Activated naive CD8-positive, alpha-beta T cell treated with anti-CD3 and anti-CD28 coated beads, Interleukin-2, amount 10 ng/mL, durations not matched to agents 7 days and 5 days (primary cell): Measurements from ENCODE around the gene LRRC17. TPM values are rescaled to one million over a fixed set of nuclear protein-coding genes. Genes with fewer than 3 reads are reported as not detected.
A peak's percentile ranks its signal among the peaks of the same experiment; 100 is the strongest.

Experiments
- ATAC-seq: fragments of 150-1000 bp; cut with Tn5 transposase; one replicate; pipeline ENCODE4 v1.10.0; 2021; ENCODE audit warnings: low read depth, moderate library complexity
- POLR2A ChIA-PET: fragments of 350-600 bp; sonication (Branson Sonifier 250); formaldehyde crosslinking; loops from one replicate; lab custom pipeline; 2021; ENCODE audit warnings: antibody characterized with exemption; lab: Charles Lee
- DNase-seq: peaks from one replicate; pipeline ENCODE4 v3.0.0; 2021
- H3K27ac Mint-ChIP-seq: one replicate; pipeline ENCODE4 v1.8.0; 2022; ENCODE audit warnings: mild to moderate bottlenecking, mixed read lengths
- H3K27me3 Mint-ChIP-seq: one replicate; pipeline ENCODE4 v1.8.0; 2022; ENCODE audit warnings: mild to moderate bottlenecking, moderate library complexity, mixed read lengths
- H3K36me3 Mint-ChIP-seq: one replicate; pipeline ENCODE4 v1.8.0; 2021; ENCODE audit warnings: mild to moderate bottlenecking, mixed read lengths
- H3K4me1 Mint-ChIP-seq: one replicate; pipeline ENCODE4 v1.8.0; 2021; ENCODE audit warnings: mixed read lengths
- H3K4me3 Mint-ChIP-seq: one replicate; pipeline ENCODE4 v1.8.0; 2022; ENCODE audit warnings: mild to moderate bottlenecking, moderate library complexity, mixed read lengths
- H3K9me3 Mint-ChIP-seq: one replicate; pipeline ENCODE4 v1.8.0; 2021; ENCODE audit warnings: mixed read lengths
- total RNA-seq, 2 experiments: library from RNA; stranded (reverse); gene quantifications; one replicate each; pipeline ENCODE4 v1.2.3, GENCODE V29; 2021

Gene LRRC17
- total RNA-seq: not detected

- ATAC-seq (no peak), DNase-seq (no peak)
- Mint-ChIP-seq H3K9me3 (peaks cover 2% of the 10 kb centered on the region), H3K27me3 (no peaks in the 10 kb centered on the region), H3K27ac (no peak within 1 kb of the TSS), H3K4me1 (peaks cover 5% of the 10 kb centered on the region), H3K36me3 (no peaks in the 10 kb centered on the region), H3K4me3 (peak within 1 kb of the TSS; percentile 25)
- POLR2A ChIA-PET: no interaction called here
Measured at GRCh38 chr7:102912742-102913141, at the start of gene LRRC17. TSS of gene LRRC17 (plus strand) at chr7:102913000. CDS start at chr7:102933914, 20,914 bp downstream.

- Mint-ChIP-seq H3K27ac (no peak overlapping the region), H3K4me1 (no peaks in the 10 kb centered on the region), H3K9me3 (no peaks in the 10 kb centered on the region), H3K27me3 (peaks cover 5% of the 10 kb centered on the region), H3K4me3 (no peak overlapping the region), H3K36me3 (no peaks in the 10 kb centered on the region)
- no peak for DNase-seq
- ATAC-seq: no peak
- POLR2A ChIA-PET: no interaction called here
Measured at GRCh38 chr7:102864958-102865357, 47.8 kb upstream of the LRRC17 start.

- DNase-seq (no peak), ATAC-seq (no peak)
- Mint-ChIP-seq H3K27me3 (peaks cover 5% of the 10 kb centered on the region), H3K4me1 (no peaks in the 10 kb centered on the region), H3K9me3 (no peaks in the 10 kb centered on the region), H3K27ac (no peak overlapping the region), H3K36me3 (peaks cover 1% of the 10 kb centered on the region), H3K4me3 (no peak overlapping the region)
- POLR2A ChIA-PET: no interaction called here
Measured at GRCh38 chr7:102866535-102867215, 46.1 kb upstream of the LRRC17 start.

GRCh38 chr7:102869195-102869594, 43.6 kb upstream of the LRRC17 start:
- Mint-ChIP-seq H3K27me3 (no peaks in the 10 kb centered on the region), H3K27ac (no peak overlapping the region), H3K36me3 (peaks cover 1% of the 10 kb centered on the region), H3K4me3 (no peak overlapping the region), H3K4me1 (peaks cover 7% of the 10 kb centered on the region), H3K9me3 (no peaks in the 10 kb centered on the region)
- DNase-seq (no peak), ATAC-seq (no peak)
- POLR2A ChIA-PET: no interaction called here

- POLR2A ChIA-PET: no interaction called here
- H3K4me3 Mint-ChIP-seq: no peak overlapping the region
- H3K36me3 Mint-ChIP-seq: peaks cover 1% of the 10 kb centered on the region
- H3K27ac Mint-ChIP-seq: no peak overlapping the region
- no peak for DNase-seq
- H3K27me3 Mint-ChIP-seq: no peaks in the 10 kb centered on the region
- ATAC-seq: no peak
- H3K9me3 Mint-ChIP-seq: no peaks in the 10 kb centered on the region
- peaks cover 15% of the 10 kb centered on the region for H3K4me1 Mint-ChIP-seq
Measured at GRCh38 chr7:102872460-102872859, 40.3 kb upstream of the LRRC17 start.

- peaks cover 15% of the 10 kb centered on the region for H3K4me1 Mint-ChIP-seq
- no peak overlapping the region for H3K27ac Mint-ChIP-seq
- H3K9me3 Mint-ChIP-seq: no peaks in the 10 kb centered on the region
- H3K4me3 Mint-ChIP-seq: no peak overlapping the region
- no peaks in the 10 kb centered on the region for H3K27me3 Mint-ChIP-seq
- DNase-seq (no peak), ATAC-seq (no peak)
- peaks cover 1% of the 10 kb centered on the region for H3K36me3 Mint-ChIP-seq
- POLR2A ChIA-PET: interaction anchor here (0.8 kb wide), 1 partner anchor 202 kb away, joined by 3 read pairs; no protein-coding TSS in a partner anchor
Measured at GRCh38 chr7:102873470-102874165, 39.2 kb upstream of the LRRC17 start.

- no peak for DNase-seq
Measured at GRCh38 chr7:102874166-102874829, 38.5 kb upstream of the LRRC17 start.

GRCh38 chr7:102874966-102875365, 37.8 kb upstream of the LRRC17 start:
- H3K9me3 Mint-ChIP-seq: no peaks in the 10 kb centered on the region
- H3K4me3 Mint-ChIP-seq: no peak overlapping the region
- H3K4me1 Mint-ChIP-seq: peaks cover 15% of the 10 kb centered on the region
- no peaks in the 10 kb centered on the region for H3K27me3 Mint-ChIP-seq
- peak overlapping the region; percentile 23 for H3K27ac Mint-ChIP-seq
- POLR2A ChIA-PET: no interaction called here
- peaks cover 1% of the 10 kb centered on the region for H3K36me3 Mint-ChIP-seq
- DNase-seq (no peak), ATAC-seq (no peak)

More at GRCh38 chr7:102874166-102874829, 38.5 kb upstream of the LRRC17 start:
- POLR2A ChIA-PET: interaction anchor here (0.8 kb wide), 1 partner anchor 201 kb away, joined by 3 read pairs; no protein-coding TSS in a partner anchor
- Mint-ChIP-seq H3K27me3 (no peaks in the 10 kb centered on the region), H3K9me3 (no peaks in the 10 kb centered on the region), H3K4me3 (no peak overlapping the region), H3K27ac (peak overlapping the region; percentile 10), H3K4me1 (peaks cover 15% of the 10 kb centered on the region), H3K36me3 (peaks cover 1% of the 10 kb centered on the region)
- ATAC-seq: peak; percentile 94

GRCh38 chr7:102875700-102876295, 37.0 kb upstream of the LRRC17 start:
- POLR2A ChIA-PET: no interaction called here
- DNase-seq: no peak

GRCh38 chr7:102883098-102883860, 29.5 kb upstream of the LRRC17 start:
- DNase-seq (no peak), ATAC-seq (no peak)
- Mint-ChIP-seq H3K27ac (no peak overlapping the region), H3K27me3 (no peaks in the 10 kb centered on the region), H3K36me3 (no peaks in the 10 kb centered on the region), H3K9me3 (peaks cover 1% of the 10 kb centered on the region), H3K4me1 (no peaks in the 10 kb centered on the region), H3K4me3 (no peak overlapping the region)
- POLR2A ChIA-PET: no interaction called here

More at GRCh38 chr7:102875700-102876295, 37.0 kb upstream of the LRRC17 start:
- Mint-ChIP-seq H3K27ac (no peak overlapping the region), H3K36me3 (no peaks in the 10 kb centered on the region), H3K4me1 (peaks cover 15% of the 10 kb centered on the region), H3K27me3 (no peaks in the 10 kb centered on the region), H3K9me3 (no peaks in the 10 kb centered on the region), H3K4me3 (no peak overlapping the region)
- peak; percentile 50 for ATAC-seq

GRCh38 chr7:102888561-102889233, 24.1 kb upstream of the LRRC17 start:
- H3K4me1 Mint-ChIP-seq: no peaks in the 10 kb centered on the region
- peaks cover 1% of the 10 kb centered on the region for H3K9me3 Mint-ChIP-seq
- H3K27me3 Mint-ChIP-seq: no peaks in the 10 kb centered on the region
- H3K4me3 Mint-ChIP-seq: no peak overlapping the region
- H3K27ac Mint-ChIP-seq: no peak overlapping the region
- POLR2A ChIA-PET: no interaction called here
- DNase-seq: no peak
- no peak for ATAC-seq
- H3K36me3 Mint-ChIP-seq: no peaks in the 10 kb centered on the region

GRCh38 chr7:102889851-102890250, 22.9 kb upstream of the LRRC17 start:
- Mint-ChIP-seq H3K27ac (no peak overlapping the region), H3K4me3 (no peak overlapping the region), H3K27me3 (no peaks in the 10 kb centered on the region), H3K9me3 (peaks cover 1% of the 10 kb centered on the region), H3K4me1 (no peaks in the 10 kb centered on the region), H3K36me3 (no peaks in the 10 kb centered on the region)
- no peak for ATAC-seq
- POLR2A ChIA-PET: no interaction called here
- no peak for DNase-seq
